G401 (cell line): ENCODE results near the gene CDH22. TPM values are rescaled to one million over a fixed set of nuclear protein-coding genes. Genes with fewer than 3 reads are reported as not detected.

Experiments used
- DNase-seq: peaks from one replicate; pipeline ENCODE4 v3.0.0-alpha.2; 2015; ENCODE audit warnings: low spot score
- in situ Hi-C: cut with HindIII; loops from 2 replicates; pipeline ENCODE4 v1.10.0; 2016; ENCODE audit warnings: low sequenced_read_pairs, mixed read lengths
- total RNA-seq: library from RNA; depleted of rRNA; stranded (reverse); fragments of >200 nt; shearing (Covaris generic); gene quantifications from 2 replicates; pipeline ENCODE4 v1.2.3, GENCODE V29; 2014

The CDH22 gene
- total RNA-seq, 1 experiment from 2014 or later: not detected

GRCh38 chr20:46344488-46345162 lies 36.3 kb upstream of the CDH22 start:
- DNase-seq: no peak
- in situ Hi-C loops: no loop called here

GRCh38 chr20:46343975-46344357 lies 35.7 kb upstream of the CDH22 start:
- in situ Hi-C loops: no loop called here
- no peak for DNase-seq

- in situ Hi-C loops: no loop called here
- DNase-seq: peak; percentile 54
These were observed 35.2 kb upstream of the CDH22 start for GRCh38 chr20:46343348-46343974.

GRCh38 chr20:46342451-46343347 lies 34.4 kb upstream of the CDH22 start:
- DNase-seq: no peak
- in situ Hi-C loops: no loop called here

GRCh38 chr20:46342010-46342378 lies 33.7 kb upstream of the CDH22 start:
- no peak for DNase-seq
- in situ Hi-C loops: no loop called here

- no peak for DNase-seq
- in situ Hi-C loops: no loop called here
These were observed 33.0 kb upstream of the CDH22 start for GRCh38 chr20:46341074-46342009.

- in situ Hi-C loops: no loop called here
- no peak for DNase-seq
These were observed 30.7 kb upstream of the CDH22 start for GRCh38 chr20:46339037-46339436.

GRCh38 chr20:46336735-46337134 lies 28.4 kb upstream of the CDH22 start:
- no peak for DNase-seq
- in situ Hi-C loops: no loop called here

GRCh38 chr20:46334303-46334904 lies 26.1 kb upstream of the CDH22 start:
- no peak for DNase-seq
- in situ Hi-C loops: no loop called here

GRCh38 chr20:46333161-46333991 lies 25.1 kb upstream of the CDH22 start:
- in situ Hi-C loops: no loop called here
- peak; percentile 99 for DNase-seq

- in situ Hi-C loops: no loop called here
- no peak for DNase-seq
These were observed 24.3 kb upstream of the CDH22 start for GRCh38 chr20:46332373-46333160.

- no peak for DNase-seq
- in situ Hi-C loops: no loop called here
These were observed 23.5 kb upstream of the CDH22 start for GRCh38 chr20:46331611-46332361.

- no peak for DNase-seq
These were observed 22.6 kb upstream of the CDH22 start for GRCh38 chr20:46330831-46331371.

GRCh38 chr20:46330072-46330763 lies 21.9 kb upstream of the CDH22 start:
- no peak for DNase-seq
- in situ Hi-C loops: no loop called here

More at GRCh38 chr20:46330831-46331371, 22.6 kb upstream of the CDH22 start:
- in situ Hi-C loops: no loop called here

- no peak for DNase-seq
- in situ Hi-C loops: no loop called here
These were observed 20.0 kb upstream of the CDH22 start for GRCh38 chr20:46328200-46328882.
